HEK293 (cell line): ENCODE data around the gene C19orf18.

Source experiments
- BCL11A ChIP-seq: fragments of 450-650 bp; formaldehyde crosslinking; IDR thresholded peaks from 2 replicates; pipeline ENCODE4 v1.5.1; 2016; ENCODE audit warnings: low read depth, missing biosample characterization, missing genetic modification characterization
- GLI2 ChIP-seq: fragments of 450-650 bp; formaldehyde crosslinking; IDR thresholded peaks from 2 replicates; pipeline ENCODE4; 2017; ENCODE audit warnings: missing biosample characterization, missing genetic modification characterization, low read depth, borderline replicate concordance
- GLI4 ChIP-seq: fragments of 450-650 bp; formaldehyde crosslinking; IDR thresholded peaks from 2 replicates; pipeline ENCODE4 v1.5.1; 2016; ENCODE audit warnings: missing biosample characterization, missing genetic modification characterization
- GLIS2 ChIP-seq: fragments of 450-650 bp; formaldehyde crosslinking; IDR thresholded peaks from 2 replicates; pipeline ENCODE4 v1.5.1; 2016; ENCODE audit warnings: missing biosample characterization, missing genetic modification characterization
- KLF16 ChIP-seq: fragments of 450-650 bp; formaldehyde crosslinking; IDR thresholded peaks from 2 replicates; pipeline ENCODE4 v1.5.1; 2017; ENCODE audit warnings: missing biosample characterization, missing genetic modification characterization
- MZF1 ChIP-seq: fragments of 450-650 bp; formaldehyde crosslinking; IDR thresholded peaks from 2 replicates; pipeline ENCODE4 v1.5.1; 2017; ENCODE audit warnings: missing biosample characterization, missing genetic modification characterization, borderline replicate concordance
- OVOL3 ChIP-seq: fragments of 450-650 bp; formaldehyde crosslinking; IDR thresholded peaks from 2 replicates; pipeline ENCODE4 v1.5.1; 2016; ENCODE audit warnings: missing biosample characterization, missing genetic modification characterization
- YY1 ChIP-seq: fragments of 450-650 bp; formaldehyde crosslinking; IDR thresholded peaks from 2 replicates; pipeline ENCODE4 v1.5.1; 2018; ENCODE audit warnings: missing biosample characterization, missing genetic modification characterization
- ZBTB17 ChIP-seq: fragments of 450-650 bp; formaldehyde crosslinking; IDR thresholded peaks from 2 replicates; pipeline ENCODE4 v1.5.1; 2016; ENCODE audit warnings: missing biosample characterization, missing genetic modification characterization
- ZNF10 ChIP-seq: fragments of 450-650 bp; formaldehyde crosslinking; IDR thresholded peaks from 2 replicates; pipeline ENCODE4 v1.5.1; 2017; ENCODE audit warnings: missing biosample characterization, missing genetic modification characterization
- ZNF133 ChIP-seq: fragments of 450-650 bp; formaldehyde crosslinking; IDR thresholded peaks from 2 replicates; pipeline ENCODE4 v1.5.1; 2016; ENCODE audit warnings: missing biosample characterization, missing genetic modification characterization
- ZNF175 ChIP-seq: fragments of 450-650 bp; formaldehyde crosslinking; IDR thresholded peaks from 2 replicates; pipeline ENCODE4 v1.5.1; 2016; ENCODE audit warnings: missing biosample characterization, missing genetic modification characterization
- ZNF239 ChIP-seq: fragments of 450-650 bp; formaldehyde crosslinking; IDR thresholded peaks from 2 replicates; pipeline ENCODE4 v1.5.1; 2016; ENCODE audit warnings: missing biosample characterization, missing genetic modification characterization
- ZNF302 ChIP-seq: fragments of 450-650 bp; formaldehyde crosslinking; IDR thresholded peaks from 2 replicates; pipeline ENCODE4 v1.5.1; 2016; ENCODE audit warnings: missing biosample characterization, missing genetic modification characterization, low read depth
- ZNF37A ChIP-seq: fragments of 450-650 bp; IDR thresholded peaks from 2 replicates; pipeline ENCODE4 v1.5.1; 2018; ENCODE audit warnings: missing biosample characterization, missing genetic modification characterization
- ZNF549 ChIP-seq: fragments of 450-650 bp; IDR thresholded peaks from 2 replicates; pipeline ENCODE4 v1.5.1; 2018; ENCODE audit warnings: missing biosample characterization, missing genetic modification characterization, mild to moderate bottlenecking, inconsistent platforms, moderate library complexity
- ZNF555 ChIP-seq: fragments of 450-650 bp; formaldehyde crosslinking; conservative IDR thresholded peaks from 2 replicates; pipeline ENCODE4 v1.5.1; 2017; ENCODE audit warnings: missing biosample characterization, mild to moderate bottlenecking, missing genetic modification characterization, inconsistent platforms
- ZNF560 ChIP-seq: fragments of 450-650 bp; formaldehyde crosslinking; IDR thresholded peaks from 2 replicates; pipeline ENCODE4 v1.5.1; 2017; ENCODE audit warnings: missing biosample characterization, missing genetic modification characterization, borderline replicate concordance
- ZNF600 ChIP-seq: fragments of 450-650 bp; formaldehyde crosslinking; IDR thresholded peaks from 2 replicates; pipeline ENCODE4 v1.5.1; 2016; ENCODE audit warnings: missing biosample characterization, missing genetic modification characterization
- ZNF654 ChIP-seq: fragments of 450-650 bp; formaldehyde crosslinking; IDR thresholded peaks from 2 replicates; pipeline ENCODE4 v1.5.1; 2016; ENCODE audit warnings: low read depth, missing biosample characterization, missing genetic modification characterization
- ZNF792 ChIP-seq: fragments of 450-650 bp; formaldehyde crosslinking; IDR thresholded peaks from 2 replicates; pipeline ENCODE4 v1.5.1; 2016; ENCODE audit warnings: missing biosample characterization, missing genetic modification characterization
- ZSCAN16 ChIP-seq: fragments of 450-650 bp; formaldehyde crosslinking; IDR thresholded peaks from 2 replicates; pipeline ENCODE4 v1.5.1; 2016; ENCODE audit warnings: missing biosample characterization, missing genetic modification characterization
- TF ChIP-seq, protein P1 (sequence below): fragments of 450-650 bp; formaldehyde crosslinking; conservative IDR thresholded peaks from 2 replicates; pipeline ENCODE4 v1.5.1; 2016; ENCODE audit warnings: low read depth, missing biosample characterization, missing genetic modification characterization
- TF ChIP-seq, protein P2 (sequence below): fragments of 450-650 bp; formaldehyde crosslinking; IDR thresholded peaks from 2 replicates; pipeline ENCODE4 v1.5.1; 2016; ENCODE audit warnings: missing biosample characterization, missing genetic modification characterization
- TF ChIP-seq, protein P3 (sequence below): fragments of 450-650 bp; formaldehyde crosslinking; IDR thresholded peaks from 2 replicates; pipeline ENCODE4 v1.5.1; 2016; ENCODE audit warnings: missing biosample characterization, missing genetic modification characterization, borderline replicate concordance

C19orf18 gene

DNA sequence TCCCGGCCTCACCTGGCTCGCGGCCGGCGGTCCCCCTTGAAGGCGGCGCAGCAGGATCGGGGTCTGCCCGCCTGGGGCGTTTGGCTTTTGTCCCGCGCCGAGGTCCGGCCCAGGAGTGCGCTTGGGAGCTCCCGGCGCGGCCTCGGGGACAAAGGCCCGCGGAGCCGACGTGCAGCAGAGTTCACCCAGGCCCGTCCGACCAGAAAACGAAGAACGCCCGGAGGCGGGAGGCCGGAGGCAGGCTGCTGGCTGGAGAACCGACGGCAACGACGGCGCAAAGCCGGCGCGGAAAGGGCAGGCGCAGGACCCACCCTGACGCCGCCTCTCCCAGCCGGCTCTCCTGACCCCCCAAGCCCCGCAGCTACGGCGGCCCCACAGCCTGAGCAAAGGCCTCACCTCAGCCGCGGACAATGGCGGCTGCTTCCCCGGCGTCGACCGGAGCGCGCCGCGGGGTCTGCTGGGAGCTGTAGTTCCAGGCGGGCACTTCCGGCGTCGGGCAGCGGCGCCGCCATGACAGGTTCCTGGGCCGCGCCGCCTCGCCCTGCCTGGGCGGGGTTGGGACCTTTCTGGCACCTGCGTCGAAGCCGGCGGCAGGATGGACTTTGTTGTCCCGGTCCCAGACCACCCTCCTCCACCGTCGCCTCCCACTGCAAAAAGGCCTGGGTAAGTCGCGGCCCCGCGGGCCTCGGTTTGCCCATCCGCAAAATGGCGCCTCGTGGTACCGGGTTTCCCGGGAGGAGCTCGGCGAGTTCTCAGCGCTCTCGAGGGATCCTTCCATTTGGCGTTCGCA is 28.2 kb upstream of the C19orf18 start, which contains the start of gene ZNF606 (continued):
- TF ChIP-seq, protein P1, sequence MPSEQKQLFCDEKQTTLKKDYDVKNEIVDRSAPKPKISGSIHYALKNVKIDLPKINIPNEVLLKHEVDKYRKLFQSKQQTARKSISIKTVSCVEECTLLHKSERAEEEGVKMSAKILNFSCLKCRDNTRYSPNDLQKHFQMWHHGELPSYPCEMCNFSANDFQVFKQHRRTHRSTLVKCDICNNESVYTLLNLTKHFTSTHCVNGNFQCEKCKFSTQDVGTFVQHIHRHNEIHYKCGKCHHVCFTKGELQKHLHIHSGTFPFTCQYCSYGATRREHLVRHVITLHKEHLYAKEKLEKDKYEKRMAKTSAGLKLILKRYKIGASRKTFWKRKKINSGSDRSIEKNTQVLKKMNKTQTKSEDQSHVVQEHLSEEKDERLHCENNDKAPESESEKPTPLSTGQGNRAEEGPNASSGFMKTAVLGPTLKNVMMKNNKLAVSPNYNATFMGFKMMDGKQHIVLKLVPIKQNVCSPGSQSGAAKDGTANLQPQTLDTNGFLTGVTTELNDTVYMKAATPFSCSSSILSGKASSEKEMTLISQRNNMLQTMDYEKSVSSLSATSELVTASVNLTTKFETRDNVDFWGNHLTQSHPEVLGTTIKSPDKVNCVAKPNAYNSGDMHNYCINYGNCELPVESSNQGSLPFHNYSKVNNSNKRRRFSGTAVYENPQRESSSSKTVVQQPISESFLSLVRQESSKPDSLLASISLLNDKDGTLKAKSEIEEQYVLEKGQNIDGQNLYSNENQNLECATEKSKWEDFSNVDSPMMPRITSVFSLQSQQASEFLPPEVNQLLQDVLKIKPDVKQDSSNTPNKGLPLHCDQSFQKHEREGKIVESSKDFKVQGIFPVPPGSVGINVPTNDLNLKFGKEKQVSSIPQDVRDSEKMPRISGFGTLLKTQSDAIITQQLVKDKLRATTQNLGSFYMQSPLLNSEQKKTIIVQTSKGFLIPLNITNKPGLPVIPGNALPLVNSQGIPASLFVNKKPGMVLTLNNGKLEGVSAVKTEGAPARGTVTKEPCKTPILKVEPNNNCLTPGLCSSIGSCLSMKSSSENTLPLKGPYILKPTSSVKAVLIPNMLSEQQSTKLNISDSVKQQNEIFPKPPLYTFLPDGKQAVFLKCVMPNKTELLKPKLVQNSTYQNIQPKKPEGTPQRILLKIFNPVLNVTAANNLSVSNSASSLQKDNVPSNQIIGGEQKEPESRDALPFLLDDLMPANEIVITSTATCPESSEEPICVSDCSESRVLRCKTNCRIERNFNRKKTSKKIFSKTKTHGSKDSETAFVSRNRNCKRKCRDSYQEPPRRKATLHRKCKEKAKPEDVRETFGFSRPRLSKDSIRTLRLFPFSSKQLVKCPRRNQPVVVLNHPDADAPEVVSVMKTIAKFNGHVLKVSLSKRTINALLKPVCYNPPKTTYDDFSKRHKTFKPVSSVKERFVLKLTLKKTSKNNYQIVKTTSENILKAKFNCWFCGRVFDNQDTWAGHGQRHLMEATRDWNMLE (tag by site-specific recombination) = peak; percentile 90
- TF ChIP-seq ZNF37A (tag by site-specific recombination) (no peak), ZNF560 (tag by site-specific recombination) (no peak), YY1 (tag by site-specific recombination) (peak; percentile 95), GLIS2 (tag by site-specific recombination) (peak; percentile 58), ZNF792 (tag by site-specific recombination) (no peak), ZNF10 (tag by site-specific recombination) (no peak), GLI2 (tag by site-specific recombination) (no peak), ZNF555 (tag by site-specific recombination) (no peak), ZNF654 (tag by site-specific recombination) (no peak), ZNF175 (tag by site-specific recombination) (no peak), KLF16 (tag by site-specific recombination) (no peak; the same call in none of the 2 replicates), ZBTB17 (tag by site-specific recombination) (peak; percentile 60; the same call in 1 of the 2 replicates), OVOL3 (tag by site-specific recombination) (0 out of 2 replicates have a peak, but pooled peaks have one; percentile 36), ZSCAN16 (tag by site-specific recombination) (no peak), ZNF600 (tag by site-specific recombination) (no peak), ZNF302 (0 out of 2 replicates have a peak, but pooled peaks have one; percentile 37), ZNF133 (tag by site-specific recombination) (no peak), ZNF549 (tag by site-specific recombination) (no peak), MZF1 (tag by site-specific recombination) (no peak), BCL11A (tag by site-specific recombination) (no peak), GLI4 (tag by site-specific recombination) (no peak), ZNF239 (no peak)
- TF ChIP-seq, protein P2, sequence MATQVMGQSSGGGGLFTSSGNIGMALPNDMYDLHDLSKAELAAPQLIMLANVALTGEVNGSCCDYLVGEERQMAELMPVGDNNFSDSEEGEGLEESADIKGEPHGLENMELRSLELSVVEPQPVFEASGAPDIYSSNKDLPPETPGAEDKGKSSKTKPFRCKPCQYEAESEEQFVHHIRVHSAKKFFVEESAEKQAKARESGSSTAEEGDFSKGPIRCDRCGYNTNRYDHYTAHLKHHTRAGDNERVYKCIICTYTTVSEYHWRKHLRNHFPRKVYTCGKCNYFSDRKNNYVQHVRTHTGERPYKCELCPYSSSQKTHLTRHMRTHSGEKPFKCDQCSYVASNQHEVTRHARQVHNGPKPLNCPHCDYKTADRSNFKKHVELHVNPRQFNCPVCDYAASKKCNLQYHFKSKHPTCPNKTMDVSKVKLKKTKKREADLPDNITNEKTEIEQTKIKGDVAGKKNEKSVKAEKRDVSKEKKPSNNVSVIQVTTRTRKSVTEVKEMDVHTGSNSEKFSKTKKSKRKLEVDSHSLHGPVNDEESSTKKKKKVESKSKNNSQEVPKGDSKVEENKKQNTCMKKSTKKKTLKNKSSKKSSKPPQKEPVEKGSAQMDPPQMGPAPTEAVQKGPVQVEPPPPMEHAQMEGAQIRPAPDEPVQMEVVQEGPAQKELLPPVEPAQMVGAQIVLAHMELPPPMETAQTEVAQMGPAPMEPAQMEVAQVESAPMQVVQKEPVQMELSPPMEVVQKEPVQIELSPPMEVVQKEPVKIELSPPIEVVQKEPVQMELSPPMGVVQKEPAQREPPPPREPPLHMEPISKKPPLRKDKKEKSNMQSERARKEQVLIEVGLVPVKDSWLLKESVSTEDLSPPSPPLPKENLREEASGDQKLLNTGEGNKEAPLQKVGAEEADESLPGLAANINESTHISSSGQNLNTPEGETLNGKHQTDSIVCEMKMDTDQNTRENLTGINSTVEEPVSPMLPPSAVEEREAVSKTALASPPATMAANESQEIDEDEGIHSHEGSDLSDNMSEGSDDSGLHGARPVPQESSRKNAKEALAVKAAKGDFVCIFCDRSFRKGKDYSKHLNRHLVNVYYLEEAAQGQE (tag by site-specific recombination) = no peak
- TF ChIP-seq, protein P3, sequence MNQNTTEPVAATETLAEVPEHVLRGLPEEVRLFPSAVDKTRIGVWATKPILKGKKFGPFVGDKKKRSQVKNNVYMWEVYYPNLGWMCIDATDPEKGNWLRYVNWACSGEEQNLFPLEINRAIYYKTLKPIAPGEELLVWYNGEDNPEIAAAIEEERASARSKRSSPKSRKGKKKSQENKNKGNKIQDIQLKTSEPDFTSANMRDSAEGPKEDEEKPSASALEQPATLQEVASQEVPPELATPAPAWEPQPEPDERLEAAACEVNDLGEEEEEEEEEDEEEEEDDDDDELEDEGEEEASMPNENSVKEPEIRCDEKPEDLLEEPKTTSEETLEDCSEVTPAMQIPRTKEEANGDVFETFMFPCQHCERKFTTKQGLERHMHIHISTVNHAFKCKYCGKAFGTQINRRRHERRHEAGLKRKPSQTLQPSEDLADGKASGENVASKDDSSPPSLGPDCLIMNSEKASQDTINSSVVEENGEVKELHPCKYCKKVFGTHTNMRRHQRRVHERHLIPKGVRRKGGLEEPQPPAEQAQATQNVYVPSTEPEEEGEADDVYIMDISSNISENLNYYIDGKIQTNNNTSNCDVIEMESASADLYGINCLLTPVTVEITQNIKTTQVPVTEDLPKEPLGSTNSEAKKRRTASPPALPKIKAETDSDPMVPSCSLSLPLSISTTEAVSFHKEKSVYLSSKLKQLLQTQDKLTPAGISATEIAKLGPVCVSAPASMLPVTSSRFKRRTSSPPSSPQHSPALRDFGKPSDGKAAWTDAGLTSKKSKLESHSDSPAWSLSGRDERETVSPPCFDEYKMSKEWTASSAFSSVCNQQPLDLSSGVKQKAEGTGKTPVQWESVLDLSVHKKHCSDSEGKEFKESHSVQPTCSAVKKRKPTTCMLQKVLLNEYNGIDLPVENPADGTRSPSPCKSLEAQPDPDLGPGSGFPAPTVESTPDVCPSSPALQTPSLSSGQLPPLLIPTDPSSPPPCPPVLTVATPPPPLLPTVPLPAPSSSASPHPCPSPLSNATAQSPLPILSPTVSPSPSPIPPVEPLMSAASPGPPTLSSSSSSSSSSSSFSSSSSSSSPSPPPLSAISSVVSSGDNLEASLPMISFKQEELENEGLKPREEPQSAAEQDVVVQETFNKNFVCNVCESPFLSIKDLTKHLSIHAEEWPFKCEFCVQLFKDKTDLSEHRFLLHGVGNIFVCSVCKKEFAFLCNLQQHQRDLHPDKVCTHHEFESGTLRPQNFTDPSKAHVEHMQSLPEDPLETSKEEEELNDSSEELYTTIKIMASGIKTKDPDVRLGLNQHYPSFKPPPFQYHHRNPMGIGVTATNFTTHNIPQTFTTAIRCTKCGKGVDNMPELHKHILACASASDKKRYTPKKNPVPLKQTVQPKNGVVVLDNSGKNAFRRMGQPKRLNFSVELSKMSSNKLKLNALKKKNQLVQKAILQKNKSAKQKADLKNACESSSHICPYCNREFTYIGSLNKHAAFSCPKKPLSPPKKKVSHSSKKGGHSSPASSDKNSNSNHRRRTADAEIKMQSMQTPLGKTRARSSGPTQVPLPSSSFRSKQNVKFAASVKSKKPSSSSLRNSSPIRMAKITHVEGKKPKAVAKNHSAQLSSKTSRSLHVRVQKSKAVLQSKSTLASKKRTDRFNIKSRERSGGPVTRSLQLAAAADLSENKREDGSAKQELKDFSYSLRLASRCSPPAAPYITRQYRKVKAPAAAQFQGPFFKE (tag by site-specific recombination) = 0 out of 2 replicates have a peak, but pooled peaks have one; percentile 69
